Hepatocyte (in vitro differentiated cells): ENCODE measurements around the gene SPIRE1. TPM values are rescaled to one million over a fixed set of nuclear protein-coding genes. Genes with fewer than 3 reads are reported as not detected.

Experiments
- DNase-seq: peaks from one replicate; pipeline ENCODE4 v3.0.0-alpha.2; 2016; ENCODE audit warnings: low spot score
- H2AFZ ChIP-seq: fragments of 200-600 bp; sonication (generic); 2 replicates; pipeline ENCODE4 v1.6.0; 2016; ENCODE audit warnings: antibody characterized with exemption, mild to moderate bottlenecking
- H3K27ac ChIP-seq: fragments of 200-600 bp; sonication (generic); 2 replicates; pipeline ENCODE4 v1.5.1; 2016; ENCODE audit warnings: mild to moderate bottlenecking
- H3K27me3 ChIP-seq: fragments of 200-600 bp; sonication (generic); 2 replicates; pipeline ENCODE4 v1.6.1; 2016
- H3K36me3 ChIP-seq: fragments of 200-600 bp; sonication (generic); replicated peaks from 2 replicates; pipeline ENCODE4 v1.5.1; 2016; ENCODE audit warnings: low read depth; ENCODE audit not compliant: insufficient read depth
- H3K4me1 ChIP-seq: fragments of 200-600 bp; sonication (generic); 2 replicates; pipeline ENCODE4 v1.5.1; 2016; ENCODE audit warnings: mild to moderate bottlenecking, moderate library complexity; ENCODE audit not compliant: insufficient read depth
- H3K4me2 ChIP-seq: fragments of 200-600 bp; sonication (generic); 2 replicates; pipeline ENCODE4 v1.6.0; 2016
- H3K4me3 ChIP-seq: fragments of 200-600 bp; sonication (generic); 2 replicates; pipeline ENCODE4 v1.5.1; 2016; ENCODE audit warnings: mild to moderate bottlenecking
- H3K79me2 ChIP-seq: fragments of 200-600 bp; sonication (generic); 2 replicates; pipeline ENCODE4 v1.6.0; 2017; ENCODE audit warnings: mild to moderate bottlenecking
- H3K9me2 ChIP-seq: fragments of 200-600 bp; sonication (generic); replicated peaks from 2 replicates; pipeline ENCODE4 v1.6.0; 2017; ENCODE audit warnings: mild to moderate bottlenecking; ENCODE audit not compliant: insufficient read depth
- H3K9me3 ChIP-seq: fragments of 200-600 bp; sonication (generic); 2 replicates; pipeline ENCODE4 v1.5.1; 2016; ENCODE audit warnings: low read depth, mild to moderate bottlenecking
- H4K20me1 ChIP-seq: fragments of 200-600 bp; sonication (generic); 2 replicates; pipeline ENCODE4 v1.6.0; 2016; ENCODE audit warnings: mild to moderate bottlenecking; ENCODE audit not compliant: insufficient read depth, poor library complexity, severe bottlenecking
- CTCF ChIP-seq: fragments of 200-600 bp; sonication (generic); IDR thresholded peaks from 2 replicates; pipeline ENCODE4 v1.5.1; 2016; ENCODE audit warnings: antibody characterized with exemption, mild to moderate bottlenecking; ENCODE audit not compliant: poor library complexity
- EZH2 ChIP-seq: fragments of 200-600 bp; sonication (generic); IDR thresholded peaks from 2 replicates; pipeline ENCODE4 v1.6.1; 2016; ENCODE audit warnings: antibody characterized with exemption, mild to moderate bottlenecking, borderline replicate concordance
- EZH2phosphoT487 ChIP-seq: fragments of 200-600 bp; sonication (generic); IDR thresholded peaks from one replicate; pipeline ENCODE4 v1.6.1; 2018; ENCODE audit warnings: antibody characterized with exemption, mild to moderate bottlenecking, low read depth, moderate library complexity; ENCODE audit not compliant: unreplicated experiment, severe bottlenecking
- WGBS: methylation state at CpG from one replicate; pipeline ENCODE4 v1.1.6; 2016; ENCODE audit warnings: low lambda C conversion rate; ENCODE audit errors: missing lambda C conversion rate; 5-methylcytosine and 5-hydroxymethylcytosine counted together
- polyA plus RNA-seq: library from polyadenylated mRNA; unstranded; fragments of >200 nt; fragmentation: Nextera tagmentation; extraction: Ambion mirVana; gene quantifications from 2 replicates; pipeline ENCODE4 v1.2.1, GENCODE V29; 2016
- total RNA-seq: library from RNA; depleted of rRNA; stranded (reverse); fragments of >200 nt; gene quantifications from 2 replicates; pipeline ENCODE4 v1.2.3, GENCODE V29; 2014

SPIRE1 gene
- total and polyA plus RNA-seq, 2 experiments from 2014 or later, result 13.1 to 18.9 TPM

- Histone ChIP-seq H3K9me2 (no peaks in the 10 kb centered on the region), H3K9me3 (no peaks in the 10 kb centered on the region), H3K27ac (no peak overlapping the region), H3K36me3 (no peaks in the 10 kb centered on the region), H2AFZ (no peak overlapping the region), H3K4me3 (no peak overlapping the region), H3K27me3 (no peaks in the 10 kb centered on the region), H4K20me1 (no peaks in the 10 kb centered on the region), H3K79me2 (no peaks in the 10 kb centered on the region), H3K4me1 (peaks cover 6% of the 10 kb centered on the region), H3K4me2 (no peak overlapping the region)
- TF ChIP-seq EZH2phosphoT487, result no peak
- TF ChIP-seq CTCF, result no peak
- no peak for TF ChIP-seq EZH2
- WGBS, result 91% methylated on average over 9 of the region's 9 CpGs
- no peak for DNase-seq
Observed at GRCh38 chr18:12422936-12423335, 235.0 kb downstream of the SPIRE1 start.

GRCh38 chr18:12421732-12422131, 236.2 kb downstream of the SPIRE1 start:
- Histone ChIP-seq H3K36me3 (no peaks in the 10 kb centered on the region), H3K4me1 (peaks cover 6% of the 10 kb centered on the region), H3K4me2 (no peak overlapping the region), H3K27me3 (no peaks in the 10 kb centered on the region), H3K27ac (no peak overlapping the region), H3K79me2 (no peaks in the 10 kb centered on the region), H2AFZ (no peak overlapping the region), H3K9me3 (no peaks in the 10 kb centered on the region), H3K4me3 (no peak overlapping the region), H4K20me1 (no peaks in the 10 kb centered on the region), H3K9me2 (no peaks in the 10 kb centered on the region)
- TF ChIP-seq EZH2 (no peak), EZH2phosphoT487 (no peak), CTCF (no peak)
- WGBS, result 79% methylated on average over 5 of the region's 5 CpGs
- DNase-seq, result no peak

GRCh38 chr18:12420821-12421421, 237.0 kb downstream of the SPIRE1 start:
- no peaks in the 10 kb centered on the region for H3K9me3 ChIP-seq
- no peak overlapping the region for H3K27ac ChIP-seq
- no peaks in the 10 kb centered on the region for H4K20me1 ChIP-seq
- H3K4me2 ChIP-seq, result peak overlapping the region; percentile 98
- no peak for TF ChIP-seq EZH2
- TF ChIP-seq CTCF, result no peak
- no peak for TF ChIP-seq EZH2phosphoT487
- H3K79me2 ChIP-seq, result no peaks in the 10 kb centered on the region
- no peaks in the 10 kb centered on the region for H3K36me3 ChIP-seq
- peak; percentile 38 for DNase-seq
- no peaks in the 10 kb centered on the region for H3K27me3 ChIP-seq
- H3K9me2 ChIP-seq, result no peaks in the 10 kb centered on the region
- H3K4me3 ChIP-seq, result no peak overlapping the region
- H3K4me1 ChIP-seq, result peaks cover 7% of the 10 kb centered on the region
- 38% methylated on average over 19 of the region's 27 CpGs for WGBS
- H2AFZ ChIP-seq, result peak overlapping the region; percentile 68

- Histone ChIP-seq H3K79me2 (peaks cover 3% of the 10 kb centered on the region), H3K9me3 (no peaks in the 10 kb centered on the region), H3K9me2 (no peaks in the 10 kb centered on the region), H3K27ac (no peak overlapping the region), H4K20me1 (no peaks in the 10 kb centered on the region), H3K4me3 (no peak overlapping the region), H3K36me3 (no peaks in the 10 kb centered on the region), H3K27me3 (no peaks in the 10 kb centered on the region), H3K4me1 (peaks cover 18% of the 10 kb centered on the region), H3K4me2 (no peak overlapping the region), H2AFZ (no peak overlapping the region)
- 65% methylated on average over 4 of the region's 4 CpGs for WGBS
- DNase-seq, result no peak
- TF ChIP-seq CTCF (no peak), EZH2 (no peak), EZH2phosphoT487 (no peak)
Observed at GRCh38 chr18:12417687-12418086, 240.2 kb downstream of the SPIRE1 start.
